Uterus (tissue), 4 donors: ENCODE measurements around the gene PAIP1. TPM values are rescaled to one million over a fixed set of nuclear protein-coding genes. Genes with fewer than 3 reads are reported as not detected.

ENCODE experiments used
- DNase-seq, 2 donors: peaks; one replicate each; pipeline ENCODE4 v3.0.0-alpha.2; 2019 to 2020
- H3K27ac ChIP-seq, 2 donors: fragments of 200-600 bp; sonication (generic); 1 replicate in 1 of 2; 2 replicates in 1 of 2; pipeline ENCODE4 v1.5.1; 2016 to 2018
- H3K27me3 ChIP-seq, 2 donors: fragments of 200-600 bp; sonication (generic); one replicate each; pipeline ENCODE4 v1.5.1; 2018 to 2019; ENCODE audit warnings: control low read depth in 1 of 2
- H3K36me3 ChIP-seq, 2 donors: fragments of 200-600 bp; sonication (generic); one replicate each; pipeline ENCODE4 v1.5.1; 2019; ENCODE audit warnings: control low read depth in 1 of 2
- H3K4me1 ChIP-seq, 2 donors: fragments of 200-600 bp; sonication (generic); one replicate each; pipeline ENCODE4 v1.5.1; 2018 to 2019; ENCODE audit warnings: control low read depth in 1 of 2
- H3K4me3 ChIP-seq, 2 donors: fragments of 200-600 bp; sonication (generic); 1 replicate in 1 of 2; 2 replicates in 1 of 2; pipeline ENCODE4 v1.5.1; 2018 to 2019; ENCODE audit warnings: mild to moderate bottlenecking in 1 of 2
- H3K9me3 ChIP-seq, 2 donors: fragments of 200-600 bp; sonication (generic); one replicate each; pipeline ENCODE4 v1.5.1; 2019; ENCODE audit warnings: control low read depth in 1 of 2
- CTCF ChIP-seq, 4 experiments: fragments of 200-600 bp in 2 of 4; fragments of 450-650 bp in 2 of 4; sonication (generic) in 2 of 4; IDR thresholded peaks; one replicate each; pipeline ENCODE4 v1.5.1; 2016 to 2019; ENCODE audit warnings: antibody characterized with exemption in 4 of 4, mild to moderate bottlenecking in 2 of 4, moderate library complexity in 1 of 4
- POLR2A ChIP-seq, 2 donors: fragments of 450-650 bp; IDR thresholded peaks; one replicate each; pipeline ENCODE4 v1.6.1; 2016; ENCODE audit warnings: antibody characterized with exemption in 2 of 2, mild to moderate bottlenecking in 1 of 2, moderate library complexity in 1 of 2
- intact Hi-C: fragments of 100-400 bp; cut with DNase I; formaldehyde crosslinking; loops from one replicate; pipeline ENCODE4 v1.15.1; 2023; ENCODE audit warnings: low total_unique reads
- total RNA-seq, 4 donors: library from RNA; depleted of rRNA in 3 of 4; stranded (reverse); fragments of >200 nt in 3 of 4; gene quantifications; one replicate each; pipeline versions ENCODE4 v1.1.0 to v1.2.4, GENCODE V29; 2014 to 2023
- donor health status: DM: yes; HTN: yes; CAD: no.

Gene PAIP1
- total RNA-seq, 4 donors from 2014 or later, result 20.7 to 117 (median 75.8) TPM

- no peak for TF ChIP-seq CTCF (IDR thresholded peaks at IDR 0.05)
- no peak for TF ChIP-seq POLR2A (IDR thresholded peaks at IDR 0.05)
- no peaks in the 10 kb centered on the region for H3K36me3 ChIP-seq
- H3K4me3 ChIP-seq, result no peak overlapping the region
- no peak overlapping the region for H3K27ac ChIP-seq
- H3K27me3 ChIP-seq, result no peaks in the 10 kb centered on the region
- no peak for DNase-seq
- intact Hi-C loops, result no loop called here
- no peaks in the 10 kb centered on the region for H3K4me1 ChIP-seq
- H3K9me3 ChIP-seq, result no peaks in the 10 kb centered on the region
These were observed 32.4 kb upstream of the PAIP1 start for GRCh38 chr5:43589310-43589709.

GRCh38 chr5:43588842-43589241 is 32.0 kb upstream of the PAIP1 start:
- Histone ChIP-seq H3K4me1 (no peaks in the 10 kb centered on the region), H3K27me3 (no peaks in the 10 kb centered on the region), H3K36me3 (no peaks in the 10 kb centered on the region), H3K27ac (no peak overlapping the region), H3K9me3 (no peaks in the 10 kb centered on the region), H3K4me3 (no peak overlapping the region)
- intact Hi-C loops, result no loop called here
- no peak for DNase-seq
- no peak for TF ChIP-seq CTCF (IDR thresholded peaks at IDR 0.05)

DNA sequence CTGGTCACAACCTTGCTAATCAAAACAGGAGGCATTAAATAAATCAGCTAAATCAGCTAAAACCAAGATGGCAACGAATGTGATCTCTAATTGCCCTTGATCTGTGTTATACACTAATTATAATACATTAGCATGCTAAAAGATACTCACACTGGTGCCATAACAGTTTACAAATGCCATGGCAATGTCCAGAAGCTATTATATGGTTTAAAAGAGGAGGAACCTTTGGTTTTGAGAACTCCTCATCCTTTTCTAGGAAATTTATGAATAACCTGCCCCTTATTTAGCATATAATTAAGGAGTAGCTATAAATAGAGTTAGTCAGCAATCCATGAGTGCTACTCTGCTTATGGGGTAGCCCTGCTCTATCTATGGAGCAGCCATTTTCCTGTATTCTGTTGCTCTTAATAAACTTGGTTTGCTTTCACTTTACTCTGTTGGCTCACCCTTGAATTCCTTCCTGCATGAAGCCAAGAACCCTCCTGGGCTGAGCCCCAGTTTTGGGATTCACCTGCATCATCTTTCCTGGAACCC is 27.4 kb upstream of the PAIP1 start:
- no peaks in the 10 kb centered on the region for H3K36me3 ChIP-seq
- intact Hi-C loops, result no loop called here

GRCh38 chr5:43583724-43584123 is 26.8 kb upstream of the PAIP1 start:
- TF ChIP-seq POLR2A (IDR thresholded peaks at IDR 0.05) (no peak), CTCF (IDR thresholded peaks at IDR 0.05) (no peak)

More for the DNA sequence above, 27.4 kb upstream of the PAIP1 start:
- H3K4me3 ChIP-seq, result no peak overlapping the region
- no peaks in the 10 kb centered on the region for H3K9me3 ChIP-seq
- no peak overlapping the region for H3K27ac ChIP-seq
- TF ChIP-seq POLR2A (IDR thresholded peaks at IDR 0.05), result no peak
- no peak for TF ChIP-seq CTCF (IDR thresholded peaks at IDR 0.05)
- H3K4me1 ChIP-seq, result no peaks in the 10 kb centered on the region
- DNase-seq, result no peak
- no peaks in the 10 kb centered on the region for H3K27me3 ChIP-seq

DNA sequence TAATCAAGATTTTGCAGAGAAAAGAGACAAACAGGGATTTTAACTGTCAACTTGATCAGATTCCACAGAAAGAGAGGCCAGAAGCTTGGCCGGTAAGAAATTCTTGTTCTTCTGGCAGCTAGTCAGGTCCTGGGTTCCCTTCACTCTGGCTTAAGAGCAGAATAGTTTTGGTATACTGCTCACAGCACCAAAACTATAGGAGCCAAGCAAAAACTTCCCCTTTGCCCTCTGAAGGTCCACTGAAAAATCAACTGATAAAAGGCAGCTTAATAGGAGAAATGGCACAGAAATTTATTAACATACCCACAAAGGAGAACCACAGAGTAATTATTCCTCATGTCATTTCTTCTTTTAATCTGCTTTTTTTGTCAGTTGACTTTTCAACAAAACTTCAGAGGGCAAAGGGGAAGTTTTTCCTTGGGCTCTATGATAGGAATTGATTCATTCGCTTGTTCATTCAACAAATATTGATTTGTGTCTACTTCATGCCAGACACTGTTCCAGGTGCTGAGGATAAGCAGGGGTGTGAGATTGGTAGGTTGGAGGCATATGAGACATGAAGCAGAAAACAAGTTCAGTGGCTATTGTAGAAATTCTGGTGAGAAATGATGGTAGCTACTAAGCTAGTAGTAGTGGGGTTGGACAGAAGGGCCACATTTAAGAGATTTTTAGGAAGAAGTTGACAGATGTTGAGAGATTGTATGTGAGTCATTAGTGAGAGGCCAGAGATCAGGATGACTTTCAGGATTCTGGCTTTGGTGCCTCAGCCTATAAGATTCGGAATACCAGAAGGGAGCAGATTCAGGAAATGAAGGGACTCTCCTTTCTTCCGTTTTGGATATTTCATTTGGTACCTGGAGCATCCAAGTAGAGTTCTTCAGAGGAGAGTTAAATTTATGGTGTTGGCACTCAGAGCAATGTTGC is 25.5 kb upstream of the PAIP1 start:
- Histone ChIP-seq H3K27ac (no peak overlapping the region), H3K4me3 (no peak overlapping the region), H3K36me3 (no peaks in the 10 kb centered on the region), H3K4me1 (no peaks in the 10 kb centered on the region), H3K27me3 (no peaks in the 10 kb centered on the region), H3K9me3 (no peaks in the 10 kb centered on the region)
- no peak for DNase-seq
- no peak for TF ChIP-seq CTCF (IDR thresholded peaks at IDR 0.05)
- TF ChIP-seq POLR2A (IDR thresholded peaks at IDR 0.05), result no peak
- intact Hi-C loops, result no loop called here

More at GRCh38 chr5:43583724-43584123, 26.8 kb upstream of the PAIP1 start:
- Histone ChIP-seq H3K27me3 (no peaks in the 10 kb centered on the region), H3K27ac (no peak overlapping the region), H3K36me3 (no peaks in the 10 kb centered on the region), H3K9me3 (no peaks in the 10 kb centered on the region), H3K4me3 (no peak overlapping the region), H3K4me1 (no peaks in the 10 kb centered on the region)
- DNase-seq, result no peak
- intact Hi-C loops, result no loop called here
